SK-N-SH treated with all-trans-retinoic acid at 6 μM for 48 hours (cell line): ENCODE data around the gene SLC25A18.

Source experiments
- ARNTL ChIP-seq: fragments of 450-650 bp; formaldehyde crosslinking; IDR thresholded peaks from 2 replicates; pipeline ENCODE4 v1.5.0; 2020; ENCODE audit warnings: low read depth, mild to moderate bottlenecking, moderate library complexity, borderline replicate concordance
- ESRRG ChIP-seq: fragments of 250-450 bp; sonication (Bioruptor Pico); IDR thresholded peaks from 2 replicates; pipeline ENCODE4 v1.6.1; 2021; ENCODE audit warnings: mild to moderate bottlenecking
- OSR1 ChIP-seq: fragments of 250-450 bp; sonication (Bioruptor Pico); IDR thresholded peaks from 2 replicates; pipeline ENCODE4 v1.8.0; 2022; ENCODE audit warnings: moderate library complexity, mild to moderate bottlenecking, inconsistent platforms
- ZC3H10 ChIP-seq: fragments of 250-450 bp; sonication (Bioruptor Pico); IDR thresholded peaks from 2 replicates; pipeline ENCODE4 v1.5.1; 2021; ENCODE audit warnings: mild to moderate bottlenecking, moderate library complexity
- ZFP3 ChIP-seq: fragments of 250-450 bp; sonication (Bioruptor Pico); IDR thresholded peaks from 2 replicates; pipeline ENCODE4 v1.5.0; 2020; ENCODE audit warnings: mild to moderate bottlenecking, moderate library complexity
- ZNF70 ChIP-seq: fragments of 450-650 bp; formaldehyde crosslinking; IDR thresholded peaks from 2 replicates; pipeline ENCODE4 v1.5.0; 2020; ENCODE audit warnings: mild to moderate bottlenecking, moderate library complexity
- ZNF8 ChIP-seq: fragments of 450-650 bp; formaldehyde crosslinking; IDR thresholded peaks from 2 replicates; pipeline ENCODE4 v1.5.0; 2020; ENCODE audit warnings: mild to moderate bottlenecking, moderate library complexity
- TF ChIP-seq, protein P1 (sequence below): fragments of 250-450 bp; sonication (Bioruptor Pico); IDR thresholded peaks from 2 replicates; pipeline ENCODE4 v1.8.0; 2020; ENCODE audit warnings: mild to moderate bottlenecking, moderate library complexity, borderline replicate concordance
- TF ChIP-seq, protein P2 (sequence below): fragments of 250-450 bp; sonication (Bioruptor Pico); IDR thresholded peaks from 2 replicates; pipeline ENCODE4 v1.5.0; 2020; ENCODE audit warnings: mild to moderate bottlenecking, moderate library complexity
- TF ChIP-seq, protein P3 (sequence below): fragments of 250-450 bp; sonication (Bioruptor Pico); IDR thresholded peaks from 2 replicates; pipeline ENCODE4 v1.5.1; 2020; ENCODE audit warnings: low read depth, mild to moderate bottlenecking, moderate library complexity

DNA sequence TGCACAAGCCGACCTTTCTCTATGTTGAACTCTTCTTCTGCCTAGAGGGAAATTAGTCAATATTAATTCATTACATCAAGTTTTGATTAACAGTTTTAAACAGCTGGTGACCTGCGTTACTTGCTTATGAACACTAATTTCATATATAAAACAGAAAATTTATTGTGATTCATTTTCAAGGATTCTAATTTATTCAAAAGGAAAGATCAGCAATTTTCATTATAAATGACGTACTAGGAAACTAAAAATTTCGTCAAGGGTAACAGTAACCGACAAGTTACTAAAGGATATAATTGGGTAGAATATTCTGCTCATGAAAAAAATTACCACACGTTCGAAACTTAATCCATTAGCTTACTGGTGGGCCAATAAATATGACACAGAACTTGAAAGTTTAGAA is 50.0 kb downstream of the SLC25A18 start:
- TF ChIP-seq, protein P1, sequence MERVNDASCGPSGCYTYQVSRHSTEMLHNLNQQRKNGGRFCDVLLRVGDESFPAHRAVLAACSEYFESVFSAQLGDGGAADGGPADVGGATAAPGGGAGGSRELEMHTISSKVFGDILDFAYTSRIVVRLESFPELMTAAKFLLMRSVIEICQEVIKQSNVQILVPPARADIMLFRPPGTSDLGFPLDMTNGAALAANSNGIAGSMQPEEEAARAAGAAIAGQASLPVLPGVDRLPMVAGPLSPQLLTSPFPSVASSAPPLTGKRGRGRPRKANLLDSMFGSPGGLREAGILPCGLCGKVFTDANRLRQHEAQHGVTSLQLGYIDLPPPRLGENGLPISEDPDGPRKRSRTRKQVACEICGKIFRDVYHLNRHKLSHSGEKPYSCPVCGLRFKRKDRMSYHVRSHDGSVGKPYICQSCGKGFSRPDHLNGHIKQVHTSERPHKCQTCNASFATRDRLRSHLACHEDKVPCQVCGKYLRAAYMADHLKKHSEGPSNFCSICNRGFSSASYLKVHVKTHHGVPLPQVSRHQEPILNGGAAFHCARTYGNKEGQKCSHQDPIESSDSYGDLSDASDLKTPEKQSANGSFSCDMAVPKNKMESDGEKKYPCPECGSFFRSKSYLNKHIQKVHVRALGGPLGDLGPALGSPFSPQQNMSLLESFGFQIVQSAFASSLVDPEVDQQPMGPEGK (CRISPR knock-in tag): no peak
- TF ChIP-seq ZNF70 (no peak), ARNTL (CRISPR knock-in tag) (no peak), OSR1 (CRISPR knock-in tag) (no peak), ZFP3 (CRISPR knock-in tag) (no peak), ESRRG (CRISPR knock-in tag) (no peak), ZNF8 (CRISPR knock-in tag) (no peak), ZC3H10 (CRISPR knock-in tag) (no peak)
- TF ChIP-seq, protein P2, sequence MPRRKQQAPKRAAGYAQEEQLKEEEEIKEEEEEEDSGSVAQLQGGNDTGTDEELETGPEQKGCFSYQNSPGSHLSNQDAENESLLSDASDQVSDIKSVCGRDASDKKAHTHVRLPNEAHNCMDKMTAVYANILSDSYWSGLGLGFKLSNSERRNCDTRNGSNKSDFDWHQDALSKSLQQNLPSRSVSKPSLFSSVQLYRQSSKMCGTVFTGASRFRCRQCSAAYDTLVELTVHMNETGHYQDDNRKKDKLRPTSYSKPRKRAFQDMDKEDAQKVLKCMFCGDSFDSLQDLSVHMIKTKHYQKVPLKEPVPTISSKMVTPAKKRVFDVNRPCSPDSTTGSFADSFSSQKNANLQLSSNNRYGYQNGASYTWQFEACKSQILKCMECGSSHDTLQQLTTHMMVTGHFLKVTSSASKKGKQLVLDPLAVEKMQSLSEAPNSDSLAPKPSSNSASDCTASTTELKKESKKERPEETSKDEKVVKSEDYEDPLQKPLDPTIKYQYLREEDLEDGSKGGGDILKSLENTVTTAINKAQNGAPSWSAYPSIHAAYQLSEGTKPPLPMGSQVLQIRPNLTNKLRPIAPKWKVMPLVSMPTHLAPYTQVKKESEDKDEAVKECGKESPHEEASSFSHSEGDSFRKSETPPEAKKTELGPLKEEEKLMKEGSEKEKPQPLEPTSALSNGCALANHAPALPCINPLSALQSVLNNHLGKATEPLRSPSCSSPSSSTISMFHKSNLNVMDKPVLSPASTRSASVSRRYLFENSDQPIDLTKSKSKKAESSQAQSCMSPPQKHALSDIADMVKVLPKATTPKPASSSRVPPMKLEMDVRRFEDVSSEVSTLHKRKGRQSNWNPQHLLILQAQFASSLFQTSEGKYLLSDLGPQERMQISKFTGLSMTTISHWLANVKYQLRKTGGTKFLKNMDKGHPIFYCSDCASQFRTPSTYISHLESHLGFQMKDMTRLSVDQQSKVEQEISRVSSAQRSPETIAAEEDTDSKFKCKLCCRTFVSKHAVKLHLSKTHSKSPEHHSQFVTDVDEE (CRISPR knock-in tag): no peak
- TF ChIP-seq, protein P3, sequence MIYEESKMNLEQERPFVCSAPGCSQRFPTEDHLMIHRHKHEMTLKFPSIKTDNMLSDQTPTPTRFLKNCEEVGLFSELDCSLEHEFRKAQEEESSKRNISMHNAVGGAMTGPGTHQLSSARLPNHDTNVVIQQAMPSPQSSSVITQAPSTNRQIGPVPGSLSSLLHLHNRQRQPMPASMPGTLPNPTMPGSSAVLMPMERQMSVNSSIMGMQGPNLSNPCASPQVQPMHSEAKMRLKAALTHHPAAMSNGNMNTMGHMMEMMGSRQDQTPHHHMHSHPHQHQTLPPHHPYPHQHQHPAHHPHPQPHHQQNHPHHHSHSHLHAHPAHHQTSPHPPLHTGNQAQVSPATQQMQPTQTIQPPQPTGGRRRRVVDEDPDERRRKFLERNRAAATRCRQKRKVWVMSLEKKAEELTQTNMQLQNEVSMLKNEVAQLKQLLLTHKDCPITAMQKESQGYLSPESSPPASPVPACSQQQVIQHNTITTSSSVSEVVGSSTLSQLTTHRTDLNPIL (CRISPR knock-in tag): no peak
